Measurements from ENCODE around the gene WSCD2.

The WSCD2 gene

GRCh38 chr12:108237272-108237671 is 108.2 kb downstream of the WSCD2 start:
- DNase-seq, result no peak

- DNase-seq, result no peak
Observed at GRCh38 chr12:108238474-108238873, 109.4 kb downstream of the WSCD2 start.

GRCh38 chr12:108239378-108239777 is 110.3 kb downstream of the WSCD2 start:
- no peak for DNase-seq

GRCh38 chr12:108240027-108240785 is 111.1 kb downstream of the WSCD2 start:
- no peak for DNase-seq

GRCh38 chr12:108240928-108241327 is 111.8 kb downstream of the WSCD2 start:
- no peak for DNase-seq

- no peak for DNase-seq
Observed at GRCh38 chr12:108241986-108242703, 113.1 kb downstream of the WSCD2 start.

- no peak for DNase-seq
Observed at GRCh38 chr12:108247130-108247529, 118.0 kb downstream of the WSCD2 start.

GRCh38 chr12:108248011-108248410 is 118.9 kb downstream of the WSCD2 start:
- DNase-seq, result no peak

- DNase-seq, result no peak
Observed at GRCh38 chr12:108252523-108252922, 123.4 kb downstream of the WSCD2 start.

GRCh38 chr12:108253540-108253939 is 124.5 kb downstream of the WSCD2 start:
- DNase-seq, result no peak

GRCh38 chr12:108254030-108254429 is 124.9 kb downstream of the WSCD2 start:
- DNase-seq, result no peak

- no peak for DNase-seq
Observed at GRCh38 chr12:108254517-108255251, 125.6 kb downstream of the WSCD2 start.

GRCh38 chr12:108255252-108255602 is 126.1 kb downstream of the WSCD2 start:
- no peak for DNase-seq

- DNase-seq, result no peak
Observed at GRCh38 chr12:108257004-108257403, 127.9 kb downstream of the WSCD2 start.

- DNase-seq, result no peak
Observed at GRCh38 chr12:108257610-108258106, 128.6 kb downstream of the WSCD2 start.

- no peak for DNase-seq
Observed at GRCh38 chr12:108260039-108260438, 131.0 kb downstream of the WSCD2 start.

- no peak for DNase-seq
Observed at GRCh38 chr12:108260969-108261368, 131.9 kb downstream of the WSCD2 start.

GRCh38 chr12:108265505-108265904 is 136.4 kb downstream of the WSCD2 start:
- DNase-seq, result no peak

GRCh38 chr12:108266131-108266530 is 137.0 kb downstream of the WSCD2 start:
- no peak for DNase-seq

GRCh38 chr12:108267450-108267849 is 138.4 kb downstream of the WSCD2 start:
- DNase-seq, result no peak

GRCh38 chr12:108268397-108268796 is 139.3 kb downstream of the WSCD2 start:
- no peak for DNase-seq

- no peak for DNase-seq
Observed at GRCh38 chr12:108269224-108269623, 140.1 kb downstream of the WSCD2 start.

- DNase-seq, result no peak
Observed at GRCh38 chr12:108270035-108270848, 141.2 kb downstream of the WSCD2 start.
